Activated T-cell treated with anti-CD3 and anti-CD28 coated beads, Interleukin-2, amount 50 U/mL, for 1 hour (primary cell): ENCODE data around the gene CLEC16A.

Experiments used
- DNase-seq: peaks from one replicate; pipeline ENCODE4 v3.0.0-alpha.2; 2020

The CLEC16A gene

DNA sequence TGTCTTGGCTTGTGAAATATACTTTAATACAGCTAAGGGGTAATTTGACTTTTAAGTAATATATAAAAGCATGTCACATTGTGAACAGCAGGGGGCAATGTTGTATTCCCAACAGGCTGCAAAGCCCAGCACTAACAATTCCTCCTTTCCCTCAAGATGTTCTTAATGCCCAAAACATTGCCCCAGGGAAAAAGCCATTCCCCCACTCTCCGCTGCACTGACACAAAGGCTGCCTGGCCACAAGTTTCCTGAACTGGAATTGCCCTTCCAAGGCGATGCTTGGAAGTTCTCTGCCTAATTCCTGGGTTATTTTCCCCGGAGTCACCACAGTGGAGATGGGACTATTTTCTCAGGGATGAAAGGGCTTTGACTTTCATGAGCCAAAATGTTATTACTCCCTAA, 27.2 kb downstream of the CLEC16A start:
- DNase-seq, result peak; percentile 27

DNA sequence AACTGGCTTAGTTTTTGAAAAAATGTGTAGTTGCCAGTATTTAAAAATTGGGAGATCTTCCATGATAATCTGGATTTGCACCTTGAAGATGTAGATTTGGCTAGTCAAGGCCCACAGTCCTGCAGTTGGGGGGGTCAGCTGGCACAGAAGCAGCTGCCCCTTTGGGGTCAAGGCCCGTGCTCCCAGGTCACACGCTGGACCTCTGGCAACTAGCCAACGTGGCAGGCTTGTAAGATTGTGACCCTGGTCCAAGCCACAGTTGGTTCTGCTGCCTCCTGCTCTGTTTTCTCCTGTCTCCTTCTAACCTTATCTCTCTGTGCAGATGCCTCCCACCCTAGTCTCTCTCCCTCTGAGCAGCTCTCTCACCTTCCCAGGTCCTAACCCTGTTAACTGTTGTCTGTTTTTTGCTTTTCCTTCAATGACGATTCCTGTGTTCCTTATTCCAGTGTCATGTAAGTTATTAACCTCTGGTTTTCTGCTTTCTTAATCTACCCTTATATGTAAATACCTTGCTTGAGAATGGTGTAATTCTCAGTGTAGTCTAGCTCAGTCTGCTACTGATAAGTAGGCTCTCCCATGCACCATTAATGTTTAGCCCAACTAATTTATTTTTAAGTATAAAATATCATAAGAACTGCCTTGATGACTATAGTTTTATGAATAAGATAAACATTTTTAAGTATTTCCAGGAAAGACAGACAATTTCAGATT, 27.9 kb downstream of the CLEC16A start:
- no peak for DNase-seq

DNA sequence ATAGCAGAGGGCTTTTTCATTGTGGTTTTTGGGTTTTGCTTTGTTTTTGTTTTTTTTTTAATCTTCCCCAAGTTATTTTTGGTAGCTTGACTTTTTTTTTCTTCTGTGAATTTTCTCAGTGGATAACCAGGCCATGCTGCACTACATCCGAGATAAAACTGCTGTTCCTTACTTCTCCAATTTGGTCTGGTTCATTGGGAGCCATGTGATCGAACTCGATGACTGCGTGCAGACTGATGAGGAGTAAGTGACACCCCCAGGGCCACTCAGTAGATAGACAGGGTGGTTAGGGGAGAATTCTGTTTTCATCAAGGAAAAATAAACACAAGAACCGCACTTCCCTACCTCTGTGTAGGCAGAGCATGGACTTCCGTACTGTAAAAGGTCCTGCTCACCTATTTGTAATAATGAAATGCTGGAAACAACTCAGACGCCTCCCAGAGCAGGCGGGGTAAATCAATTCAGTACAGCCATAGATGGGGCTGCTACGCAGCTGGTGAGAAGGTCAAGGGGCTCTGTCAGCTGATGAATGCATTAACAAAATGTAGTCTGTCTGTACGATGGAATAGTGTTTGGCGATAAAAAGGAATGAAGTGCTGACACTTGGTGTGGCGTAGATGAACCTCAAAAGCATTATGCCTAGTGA, 28.6 kb downstream of the CLEC16A start:
- no peak for DNase-seq

DNA sequence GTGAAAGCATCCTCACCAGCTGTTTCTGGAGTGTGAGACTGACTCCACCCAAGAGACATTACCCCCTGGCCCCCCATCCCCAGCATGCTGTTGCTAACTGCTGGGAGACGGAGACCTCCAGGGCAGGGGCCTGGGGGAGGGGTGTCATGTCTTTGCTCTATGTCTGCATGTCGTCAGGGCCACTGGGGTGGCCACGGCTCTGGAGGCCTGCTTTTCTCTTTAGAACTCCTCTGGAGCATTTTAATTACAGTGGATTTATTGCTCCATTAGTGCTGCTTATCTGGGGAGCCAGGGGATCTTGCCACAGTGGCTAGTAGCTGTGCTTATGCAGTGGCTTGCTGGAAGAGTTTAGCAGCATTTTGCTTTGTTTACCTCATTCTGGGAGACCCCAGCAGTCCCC, 32.3 kb downstream of the CLEC16A start:
- DNase-seq, result no peak

DNA sequence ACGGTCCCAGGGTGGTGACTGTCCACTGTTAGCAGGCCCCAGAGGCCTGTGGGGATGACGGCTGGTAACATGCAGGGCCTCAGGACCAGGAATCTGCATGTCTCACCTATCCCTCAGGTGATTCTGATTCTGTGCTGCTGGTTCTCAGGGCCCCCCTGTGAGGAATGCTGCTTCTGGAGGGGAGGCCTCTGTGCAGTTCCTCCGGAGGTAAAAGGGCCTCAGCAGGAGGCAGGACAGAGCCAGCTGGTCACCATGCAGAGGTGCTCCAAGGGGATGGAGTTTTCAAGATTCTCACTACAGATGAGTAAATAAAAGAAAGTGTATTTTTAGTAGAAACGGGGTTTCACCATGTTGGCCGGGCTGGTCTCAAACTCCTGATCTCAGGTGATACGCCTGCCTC, 33.8 kb downstream of the CLEC16A start:
- no peak for DNase-seq

DNA sequence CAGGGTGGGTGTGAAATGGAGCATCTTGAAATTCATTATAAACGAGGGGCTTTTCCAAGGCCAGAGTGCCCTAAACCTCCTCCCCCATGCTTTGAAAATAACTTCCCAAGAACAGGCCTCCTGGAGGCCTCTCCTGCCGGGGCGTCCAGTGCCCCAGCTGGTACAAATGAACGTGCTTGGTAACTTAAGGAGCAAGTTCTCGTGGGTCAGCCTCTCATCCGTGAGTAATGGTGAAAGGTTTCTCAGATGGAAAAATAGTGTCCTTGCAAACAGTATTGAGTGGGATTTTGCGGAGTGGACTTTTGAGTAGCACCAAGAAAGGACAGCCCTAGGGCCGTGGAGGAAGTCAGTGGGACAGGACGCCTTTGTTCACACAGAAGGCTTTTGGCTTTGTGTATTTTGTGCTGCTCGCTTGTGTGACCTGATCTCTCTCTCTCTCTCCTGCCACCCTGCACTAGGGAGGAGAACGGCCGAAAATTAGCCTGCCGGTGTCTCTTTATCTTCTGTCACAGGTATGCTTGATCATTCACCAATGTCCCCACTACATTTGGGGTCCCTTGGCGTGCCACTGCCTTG, 34.6 kb downstream of the CLEC16A start:
- no peak for DNase-seq

DNA sequence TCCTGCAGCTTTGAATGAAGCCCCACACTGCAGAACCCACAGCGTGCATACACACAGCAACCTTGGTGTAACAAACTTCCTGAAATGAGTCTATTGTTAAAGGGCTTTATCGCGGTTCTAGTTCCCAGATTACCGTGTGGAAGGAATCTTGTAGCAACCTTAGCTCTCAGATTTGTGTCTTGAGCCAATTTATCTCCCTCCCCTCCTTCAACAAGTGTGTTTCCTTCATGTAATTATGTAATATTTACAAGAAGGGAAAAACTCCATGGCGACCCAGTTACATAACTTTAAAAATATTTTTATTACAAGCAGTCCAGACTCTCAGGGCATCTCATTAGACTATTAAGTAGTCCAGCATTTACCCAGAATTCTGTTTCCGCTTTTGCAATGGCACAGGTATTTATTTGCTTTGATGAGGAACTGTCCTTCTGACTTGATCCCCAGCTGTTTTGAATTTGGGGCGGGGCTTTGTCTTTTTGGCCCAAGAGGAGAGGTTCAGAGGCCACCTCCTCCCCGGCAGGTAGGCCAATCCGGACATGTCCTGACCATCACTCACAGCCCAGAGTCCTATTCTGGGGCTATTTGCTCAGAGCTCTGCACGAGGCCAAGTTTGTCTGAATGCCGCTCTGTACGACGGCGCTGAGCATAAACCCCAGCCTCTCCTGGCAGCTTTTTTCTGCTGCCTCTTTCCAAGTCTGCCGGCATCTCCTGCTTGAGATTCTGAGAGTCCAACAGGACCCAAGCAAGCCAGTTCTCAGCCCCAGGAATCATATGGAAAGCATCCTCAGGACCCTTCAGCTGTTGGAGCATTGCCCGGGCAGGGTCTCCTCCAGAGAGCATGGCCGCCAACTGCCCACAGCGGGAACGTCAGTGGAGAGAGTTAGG, 35.6 kb downstream of the CLEC16A start:
- DNase-seq, result no peak

DNA sequence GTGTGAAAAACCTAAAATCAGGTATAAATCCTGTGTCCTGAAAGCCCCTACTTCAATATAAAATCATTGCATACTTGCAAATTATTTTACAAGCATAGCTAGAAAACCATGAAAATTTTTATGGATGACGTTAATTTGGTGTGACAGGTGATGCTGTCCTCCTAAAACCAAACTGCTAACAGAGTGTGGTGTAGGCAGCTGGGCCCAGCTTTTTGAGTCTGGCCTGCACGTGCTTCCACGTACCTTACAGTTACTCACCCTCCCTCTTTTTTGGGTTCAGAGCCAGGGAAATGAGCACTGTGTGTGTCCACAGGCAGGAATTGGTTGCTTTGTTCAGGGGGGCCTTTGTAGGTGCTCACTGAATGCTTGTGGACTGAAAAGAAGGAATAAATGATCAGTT, 36.4 kb downstream of the CLEC16A start:
- no peak for DNase-seq

DNA sequence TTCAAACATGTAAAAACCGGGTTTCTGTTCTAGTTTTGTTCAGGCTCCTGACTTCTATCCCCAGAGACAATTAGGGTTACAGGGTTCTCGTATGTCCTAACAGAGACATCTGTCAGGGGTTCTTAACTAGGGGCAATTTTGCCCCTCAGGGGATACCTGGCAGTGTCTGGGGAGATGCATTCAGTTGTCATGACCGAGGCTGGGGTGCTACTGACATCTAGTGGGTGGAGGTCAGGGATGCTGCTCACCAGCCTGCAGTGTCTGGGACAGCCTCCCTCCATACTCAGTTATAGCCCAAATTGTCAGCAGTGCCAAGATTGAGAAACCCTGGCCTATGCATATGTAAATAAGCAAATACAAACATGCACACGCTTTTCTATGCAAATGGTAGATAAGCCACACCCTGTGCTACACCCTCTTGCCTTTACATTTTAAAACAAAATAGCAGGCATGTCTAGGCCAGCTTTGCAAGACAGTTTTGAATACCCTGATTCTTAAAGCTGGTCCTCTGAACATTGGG, 37.4 kb downstream of the CLEC16A start:
- peak; percentile 33 for DNase-seq

DNA sequence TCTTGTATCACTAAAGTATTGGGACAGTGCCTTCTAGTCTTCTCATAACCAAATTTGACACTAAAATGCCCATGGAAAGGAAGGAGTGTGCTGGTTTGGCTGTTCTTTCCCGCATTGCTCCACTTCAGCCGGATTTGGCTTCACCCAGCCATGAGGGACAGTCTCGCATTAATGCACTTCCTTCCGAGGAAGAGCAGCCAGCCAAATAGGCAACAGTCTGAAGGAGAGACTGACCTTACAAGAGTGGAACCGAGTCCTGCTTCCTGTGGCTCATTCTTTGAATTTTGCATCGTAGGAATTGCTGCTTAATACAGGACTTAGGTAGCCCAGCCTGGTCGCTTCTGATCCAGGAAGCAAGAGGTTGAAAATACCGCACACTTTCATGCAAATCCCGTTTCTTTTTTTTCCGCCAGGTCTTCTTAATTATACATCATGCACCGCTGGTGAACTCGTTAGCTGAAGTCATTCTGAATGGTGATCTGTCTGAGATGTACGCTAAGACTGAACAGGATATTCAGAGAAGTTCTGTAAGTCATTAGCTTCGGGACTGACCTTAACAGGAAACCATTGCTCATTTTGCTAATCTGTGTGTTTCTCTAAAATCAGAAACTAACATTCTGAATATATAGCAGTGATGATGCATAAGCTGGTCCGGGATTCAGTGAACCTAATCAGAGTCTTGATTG, 38.2 kb downstream of the CLEC16A start:
- no peak for DNase-seq

DNA sequence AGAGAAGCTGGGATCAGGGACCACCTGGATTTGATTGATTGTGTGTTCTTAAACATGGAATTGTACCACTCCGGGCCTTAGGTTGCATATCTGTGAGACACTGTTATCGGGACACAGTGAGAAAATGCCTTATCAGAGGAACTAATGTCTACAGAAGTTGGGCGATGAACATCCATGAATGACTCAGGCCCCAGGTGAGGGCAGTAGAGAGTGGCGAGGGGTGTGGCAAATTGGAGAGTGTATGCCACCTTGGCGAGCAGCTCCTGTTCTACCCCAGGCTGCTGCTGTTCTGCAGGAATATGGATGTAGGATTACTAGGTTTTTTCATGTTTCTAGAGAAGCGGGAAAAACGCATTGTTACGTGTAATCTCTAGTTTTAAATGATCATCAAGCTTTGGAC, 38.8 kb downstream of the CLEC16A start:
- no peak for DNase-seq

DNA sequence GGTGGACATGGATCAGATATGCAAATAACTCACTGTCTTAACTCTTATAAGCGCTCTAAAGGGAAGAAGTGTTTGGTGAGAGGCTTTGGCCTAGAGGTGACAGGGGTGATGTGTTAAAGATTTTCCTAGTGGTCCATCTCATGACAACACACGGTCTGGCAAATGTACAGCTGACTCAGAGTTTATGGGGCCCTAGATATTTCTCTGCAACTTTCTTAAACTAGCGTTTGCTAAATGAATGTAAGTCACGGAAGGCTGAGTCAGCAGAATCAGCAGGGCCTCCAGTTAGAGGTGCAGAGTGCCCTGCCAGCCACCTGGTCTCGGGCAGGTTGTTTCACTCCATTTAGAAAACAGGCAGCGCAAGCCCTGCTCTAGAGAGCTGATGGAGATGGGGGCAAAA, 40.1 kb downstream of the CLEC16A start:
- DNase-seq, result no peak

DNA sequence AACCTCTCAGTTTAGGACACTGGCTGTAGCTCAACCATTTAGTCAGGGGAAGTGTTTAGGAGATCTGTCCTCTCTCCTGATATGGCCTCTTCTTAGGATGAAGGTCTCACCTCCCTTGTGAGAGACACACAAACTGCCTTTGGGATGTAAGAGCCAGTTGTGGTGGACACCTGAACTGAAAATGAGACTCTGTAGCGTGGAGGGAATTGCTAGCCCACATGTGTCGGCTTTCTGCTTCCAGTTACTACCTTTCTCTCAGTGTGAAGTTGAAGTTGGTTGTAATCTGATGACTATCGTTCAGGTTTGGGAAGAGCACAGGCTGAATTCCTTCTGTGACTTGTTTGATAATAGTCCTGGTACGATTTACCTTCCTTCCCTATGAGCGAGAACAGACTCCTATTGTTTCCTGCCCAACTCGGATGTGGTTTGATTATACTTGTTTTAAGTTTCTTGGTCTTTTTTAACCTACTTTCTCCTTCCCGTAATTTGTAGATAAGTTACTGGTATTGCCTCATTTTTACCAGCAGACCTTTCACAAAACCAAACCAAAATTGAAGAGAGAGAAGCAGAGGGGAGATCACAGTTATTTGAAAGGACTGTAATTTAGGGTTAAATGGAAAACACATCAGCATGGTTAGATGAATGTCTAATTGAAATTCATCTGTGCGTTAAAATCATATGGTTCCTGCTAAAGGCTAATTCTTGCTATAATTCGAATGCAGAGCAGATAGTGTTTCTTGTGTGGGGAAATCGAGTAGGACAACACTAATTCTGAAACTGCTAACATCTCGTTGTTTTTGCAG, 43.2 kb downstream of the CLEC16A start:
- no peak for DNase-seq

DNA sequence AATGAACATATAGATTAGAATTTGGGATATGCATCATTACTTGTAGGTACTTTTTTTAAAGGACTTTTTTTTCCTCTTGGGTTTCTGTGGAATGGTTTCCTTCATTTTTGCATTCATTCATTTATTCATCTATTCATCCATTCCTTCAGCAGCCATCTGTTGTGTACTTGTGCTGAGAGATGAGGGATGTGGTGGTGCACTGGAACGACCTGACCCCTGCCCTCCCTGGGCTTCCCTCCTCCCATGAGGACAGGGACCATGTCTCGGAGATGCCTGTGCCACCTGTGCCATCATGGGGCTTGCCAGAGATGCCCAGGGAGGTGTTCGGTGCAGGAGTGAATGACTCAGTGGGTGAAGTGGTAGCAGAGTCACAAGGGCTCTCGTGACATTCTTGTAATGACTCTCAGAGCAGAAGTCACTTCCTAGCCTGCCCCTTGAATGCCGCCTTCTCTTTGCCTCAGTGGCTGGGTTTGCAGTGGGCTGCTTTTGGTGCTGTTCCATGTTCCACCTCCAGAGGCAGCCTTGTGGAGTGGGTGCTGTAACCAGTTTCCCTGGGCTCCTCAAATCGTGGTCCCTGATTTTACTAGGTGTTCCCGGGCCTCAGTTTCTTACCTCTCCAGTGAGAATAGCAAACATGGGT, 43.9 kb downstream of the CLEC16A start:
- DNase-seq, result peak; percentile 28

DNA sequence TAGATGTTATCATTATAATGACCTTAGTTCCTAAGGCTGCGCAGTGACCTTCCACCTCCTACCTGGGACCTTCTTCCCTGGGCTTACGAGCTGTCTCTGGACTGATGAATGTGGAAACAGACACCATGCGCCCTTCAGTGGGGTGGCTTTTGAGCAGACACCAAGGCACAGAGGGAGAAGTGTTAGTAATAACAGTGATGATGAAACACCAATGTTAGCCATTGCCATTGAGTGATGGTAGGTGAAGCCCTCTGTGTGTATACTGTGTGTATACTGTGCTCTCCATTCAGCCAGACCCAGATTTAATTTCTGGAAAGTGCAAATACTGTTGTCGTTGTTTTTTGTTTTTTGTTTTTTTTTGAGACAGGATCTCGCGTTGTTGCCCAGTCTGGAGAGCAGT, 44.5 kb downstream of the CLEC16A start:
- no peak for DNase-seq

DNA sequence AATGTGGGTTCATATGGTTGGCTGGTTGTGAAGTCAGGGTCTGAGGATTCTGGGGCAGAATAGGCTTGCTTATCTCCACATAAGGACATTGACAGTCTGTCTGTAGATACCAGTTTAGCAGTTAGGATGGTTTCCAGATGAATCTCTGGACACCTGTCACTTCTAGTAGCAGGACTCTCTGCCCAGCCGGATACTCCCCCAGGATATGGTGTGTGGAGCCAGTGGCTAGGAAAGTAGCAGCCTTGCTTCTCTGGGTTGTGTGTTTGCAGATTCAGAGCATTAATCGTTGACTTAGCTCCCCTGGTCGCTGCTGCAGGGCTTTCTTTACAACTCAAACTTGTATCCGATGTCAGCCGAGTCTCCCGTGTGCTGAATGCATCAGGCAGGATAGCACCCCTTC, 45.2 kb downstream of the CLEC16A start:
- DNase-seq, result no peak

DNA sequence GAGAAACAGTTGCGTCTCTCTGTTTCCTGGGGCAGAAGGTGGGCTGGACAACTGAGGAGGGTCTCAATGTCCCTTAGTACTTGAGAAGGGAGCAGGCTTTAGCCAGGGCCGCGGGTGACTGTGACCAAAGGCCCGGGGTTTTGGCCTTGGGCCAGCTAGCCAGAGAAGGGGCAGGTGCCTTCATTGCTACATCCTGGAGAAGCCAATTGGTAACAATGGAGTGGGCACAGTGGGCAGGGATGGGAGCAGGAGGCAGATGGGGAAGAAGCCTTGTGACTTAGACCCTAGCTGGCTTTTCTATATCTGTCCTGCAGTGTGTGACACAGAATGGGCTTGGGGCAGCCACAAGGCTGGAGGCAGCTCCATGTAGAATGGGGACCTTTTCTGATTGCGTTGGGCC, 46.0 kb downstream of the CLEC16A start:
- no peak for DNase-seq

DNA sequence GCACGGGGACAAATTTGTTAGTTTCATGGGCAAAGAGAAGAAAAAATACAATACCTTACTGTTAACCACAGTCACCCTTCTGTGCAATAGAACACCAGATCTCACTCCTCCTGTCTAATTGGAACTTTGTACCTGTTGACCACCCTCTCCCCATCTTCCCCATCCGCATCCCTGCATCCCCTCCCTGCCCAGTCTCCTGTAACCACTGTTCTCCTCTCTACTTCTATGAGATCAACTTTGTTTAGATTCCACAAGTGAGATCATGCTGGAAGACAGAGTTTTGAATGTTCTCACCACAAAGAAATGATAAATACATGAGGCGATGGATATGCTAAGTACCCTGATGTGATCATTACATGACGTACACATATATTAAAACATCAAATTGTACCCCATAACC, 47.7 kb downstream of the CLEC16A start:
- no peak for DNase-seq

DNA sequence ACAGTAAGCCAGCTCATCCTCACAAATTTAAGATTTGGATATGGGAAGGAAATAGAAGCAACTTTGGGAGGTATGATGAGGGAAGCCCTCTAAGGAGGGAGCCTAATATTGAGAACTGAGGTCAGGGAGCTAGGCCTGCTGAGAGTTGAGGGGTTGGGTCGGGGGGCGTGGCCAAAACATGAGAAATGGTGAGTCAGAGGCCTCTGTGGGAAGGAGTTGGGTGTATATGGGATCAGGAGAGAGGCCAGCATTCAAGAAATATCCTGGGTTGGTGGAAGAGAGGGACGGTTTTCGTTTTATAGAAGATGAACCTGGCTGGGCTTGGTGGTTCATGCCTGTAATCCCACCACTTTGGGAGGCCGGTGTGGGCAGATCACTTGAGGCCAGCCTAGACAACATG, 48.4 kb downstream of the CLEC16A start:
- DNase-seq, result no peak

DNA sequence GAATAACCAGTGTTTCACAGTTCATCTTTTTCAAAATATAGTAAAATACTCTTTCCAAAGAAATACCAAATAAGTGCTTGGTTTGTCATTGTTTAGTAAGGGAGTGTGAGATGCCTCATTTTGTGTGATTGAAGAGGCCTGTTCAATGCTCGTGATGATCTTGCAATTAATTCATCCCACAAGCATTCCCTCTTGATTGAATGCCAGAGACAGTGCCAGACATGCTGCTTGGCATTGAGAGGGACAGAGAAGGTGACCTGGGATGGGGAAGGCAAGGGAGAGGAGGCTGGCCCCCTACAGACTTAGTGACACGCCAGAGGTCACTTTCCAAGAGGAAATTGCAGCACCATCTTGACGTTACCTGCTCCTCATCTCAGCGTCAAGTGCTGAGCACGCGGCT, 49.3 kb downstream of the CLEC16A start:
- no peak for DNase-seq

DNA sequence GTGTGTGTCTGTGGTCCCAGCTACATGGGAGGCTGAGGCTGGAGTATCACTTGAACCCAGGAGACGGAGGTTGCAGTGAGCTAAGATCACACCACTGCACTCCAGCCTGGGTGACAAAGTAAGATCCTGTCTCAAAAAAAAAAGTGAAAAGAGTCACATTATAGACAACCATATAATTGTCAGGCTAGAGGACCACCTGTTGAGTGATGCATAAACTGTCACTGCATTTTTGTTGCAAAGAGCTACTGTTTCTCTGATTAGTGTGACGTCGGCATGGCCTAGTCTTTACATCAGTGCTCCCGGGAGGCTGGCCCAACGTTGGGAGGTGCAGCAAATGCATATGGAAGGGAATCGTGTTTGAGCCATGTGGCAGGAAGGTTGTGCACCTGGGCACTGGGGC, 50.2 kb downstream of the CLEC16A start:
- DNase-seq, result no peak
